HK-2 (cell line): ENCODE data around the gene SORBS1.
"Not testable (repeated sequence)": the region's sequence is repeated elsewhere in the genome, so short reads cannot be mapped to it uniquely, and the experiment has no call there.

Experiments
- DNase-seq: peaks from one replicate; pipeline ENCODE4 v3.0.0-alpha.2; 2018; ENCODE audit not compliant: unreplicated experiment

Gene SORBS1

DNA sequence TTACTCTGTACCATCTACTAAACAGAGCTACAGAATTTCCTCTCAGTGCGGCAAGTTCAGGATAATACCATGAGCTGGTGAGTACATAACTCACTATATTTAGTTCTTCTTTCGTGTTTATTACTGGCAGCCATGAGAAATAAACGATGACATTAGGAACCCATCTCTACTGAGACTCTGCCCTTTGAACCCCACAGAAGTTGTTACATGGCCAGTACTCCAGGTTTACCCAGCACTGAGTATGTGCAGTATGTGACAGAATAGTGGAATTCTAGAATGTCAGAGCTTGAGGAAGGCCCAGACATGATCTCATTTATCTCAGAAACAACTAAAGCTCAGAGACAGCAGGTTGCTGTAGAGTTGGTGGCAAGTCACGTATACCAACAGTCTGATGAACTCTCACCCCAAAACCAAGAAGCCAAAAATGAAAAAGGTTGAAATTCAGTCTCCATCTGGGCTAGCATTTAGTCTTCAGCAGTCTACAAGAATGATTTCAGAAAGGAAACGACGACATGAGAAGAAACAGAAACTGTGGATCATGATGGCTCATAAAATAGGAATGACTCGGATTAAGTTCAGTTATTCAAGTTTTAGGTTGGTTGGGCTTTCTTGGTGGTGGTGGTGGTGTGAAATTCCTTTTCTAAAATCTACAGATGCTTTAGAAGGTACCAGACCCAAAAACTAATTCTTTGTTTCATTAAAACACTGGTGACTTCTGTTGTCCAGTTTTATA, 78.5 kb downstream of the SORBS1 start:
- DNase-seq = no peak

DNA sequence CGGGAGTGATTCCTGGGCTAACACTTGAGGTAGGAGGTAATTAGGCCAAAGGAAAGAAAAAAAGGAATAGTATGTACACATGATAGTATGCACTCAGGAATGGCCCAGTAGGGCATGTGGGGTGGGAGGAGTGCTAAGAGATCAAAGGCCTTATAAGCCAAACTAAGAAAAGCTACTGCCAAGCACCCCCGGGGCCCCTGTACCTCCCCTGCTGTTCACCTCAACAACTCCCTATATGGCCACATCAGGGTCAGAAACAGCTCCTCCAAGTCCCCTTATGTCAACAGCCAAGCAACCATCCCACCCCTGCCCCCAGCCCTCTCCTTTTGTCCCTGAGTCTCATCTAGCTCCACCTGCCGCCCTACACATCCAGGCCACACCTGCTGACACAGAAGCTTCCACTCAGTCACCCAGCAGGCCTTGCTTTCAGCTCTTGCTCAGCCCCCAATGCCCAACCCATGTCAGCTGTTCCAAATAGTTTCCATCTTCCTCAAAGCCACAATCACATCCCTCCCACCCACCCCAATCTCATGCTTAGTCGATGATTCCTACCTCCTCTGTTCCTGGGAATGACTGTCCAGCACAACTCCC, 80.2 kb downstream of the SORBS1 start:
- DNase-seq = no peak

DNA sequence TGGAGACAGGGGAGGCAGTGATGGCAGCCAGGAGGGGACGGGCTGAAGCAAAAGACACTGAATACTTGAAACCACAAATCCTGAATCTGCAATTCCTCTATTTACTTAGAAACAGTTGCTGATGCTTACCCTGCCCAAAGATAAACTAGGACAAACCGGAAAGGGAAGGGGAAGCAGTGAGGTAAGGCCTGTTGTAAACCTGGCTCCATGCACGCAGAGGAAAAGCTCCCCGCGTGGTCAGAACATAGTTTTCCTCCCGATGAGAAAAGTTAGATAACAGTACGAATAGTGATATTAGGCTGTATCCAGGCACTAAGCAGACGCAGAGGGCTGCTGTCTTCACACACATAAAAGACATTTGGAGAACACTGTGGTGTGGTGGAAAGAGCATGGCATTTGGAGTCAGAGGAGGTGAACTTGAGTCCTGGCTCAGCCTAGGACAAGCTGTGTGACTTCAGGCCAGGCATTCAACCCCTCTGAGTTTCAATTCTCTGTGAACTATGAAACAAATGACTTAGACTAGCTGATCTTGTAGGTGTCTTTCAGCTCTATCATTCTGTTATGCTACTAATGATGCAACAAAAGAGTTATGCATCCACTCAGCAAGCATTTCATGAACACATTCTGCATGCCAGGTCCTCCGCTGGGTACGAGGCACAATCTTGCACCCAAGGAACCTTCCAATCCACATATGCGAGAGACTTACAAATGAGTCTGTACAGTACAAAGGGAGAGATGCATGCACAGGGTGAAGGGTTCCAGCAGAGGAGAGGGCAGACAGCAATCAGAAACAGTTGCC, 80.9 kb downstream of the SORBS1 start:
- no peak for DNase-seq

DNA sequence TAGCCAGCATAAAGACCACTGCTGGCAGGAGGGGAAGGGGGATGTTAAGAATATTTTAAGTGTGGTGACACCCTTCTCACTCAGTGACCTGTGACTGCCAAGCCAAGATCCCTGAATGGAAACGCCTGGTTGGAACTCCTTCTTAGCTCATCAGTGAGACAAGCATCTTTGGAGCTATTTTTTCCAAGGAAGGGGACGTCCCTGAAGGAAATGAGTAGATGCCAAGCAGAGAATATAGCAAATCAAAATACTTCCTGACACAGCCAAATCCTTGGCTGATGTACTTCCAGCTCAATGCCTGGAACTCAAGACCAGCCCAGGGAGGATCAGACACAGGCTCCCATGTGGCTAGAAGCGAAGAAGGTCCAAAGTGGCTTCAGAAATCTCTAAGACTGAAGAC, 82.2 kb downstream of the SORBS1 start:
- DNase-seq = no peak

DNA sequence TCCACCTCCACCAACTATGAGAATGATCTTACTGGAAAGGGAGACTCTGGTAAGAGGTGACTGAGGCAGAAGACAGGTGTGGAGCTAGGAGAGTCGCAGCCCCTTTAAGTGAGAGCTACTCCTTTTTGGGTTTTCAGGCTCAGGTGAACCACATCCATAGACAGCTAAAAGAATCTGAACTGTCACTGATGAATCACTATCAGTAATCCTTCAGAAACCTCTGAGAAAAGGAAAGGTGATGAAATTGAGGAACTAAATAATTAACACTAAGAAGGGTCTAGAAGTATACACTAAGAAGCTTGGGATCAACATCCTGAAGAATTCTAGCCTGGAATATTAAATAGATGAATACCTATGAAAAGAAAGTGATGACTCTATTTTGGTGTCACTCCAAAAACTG, 83.0 kb downstream of the SORBS1 start:
- no peak for DNase-seq

DNA sequence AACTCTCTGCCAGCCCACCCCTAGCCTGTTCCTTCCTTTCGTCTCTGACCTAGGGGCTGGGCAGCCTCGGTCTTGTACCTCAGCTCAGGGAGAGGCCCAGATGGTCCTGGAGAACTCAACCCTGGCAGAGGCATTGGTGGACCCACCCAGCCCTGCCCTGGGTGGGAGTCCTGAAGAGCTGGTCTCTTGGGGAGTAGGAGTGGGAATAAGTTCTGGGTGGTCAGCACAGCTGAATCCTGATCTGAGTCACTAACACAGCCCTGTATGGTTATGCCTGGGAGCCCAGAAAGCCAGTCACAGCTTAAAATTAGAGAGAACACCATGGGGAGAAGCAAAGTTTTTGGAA, 84.0 kb downstream of the SORBS1 start:
- DNase-seq = no peak

DNA sequence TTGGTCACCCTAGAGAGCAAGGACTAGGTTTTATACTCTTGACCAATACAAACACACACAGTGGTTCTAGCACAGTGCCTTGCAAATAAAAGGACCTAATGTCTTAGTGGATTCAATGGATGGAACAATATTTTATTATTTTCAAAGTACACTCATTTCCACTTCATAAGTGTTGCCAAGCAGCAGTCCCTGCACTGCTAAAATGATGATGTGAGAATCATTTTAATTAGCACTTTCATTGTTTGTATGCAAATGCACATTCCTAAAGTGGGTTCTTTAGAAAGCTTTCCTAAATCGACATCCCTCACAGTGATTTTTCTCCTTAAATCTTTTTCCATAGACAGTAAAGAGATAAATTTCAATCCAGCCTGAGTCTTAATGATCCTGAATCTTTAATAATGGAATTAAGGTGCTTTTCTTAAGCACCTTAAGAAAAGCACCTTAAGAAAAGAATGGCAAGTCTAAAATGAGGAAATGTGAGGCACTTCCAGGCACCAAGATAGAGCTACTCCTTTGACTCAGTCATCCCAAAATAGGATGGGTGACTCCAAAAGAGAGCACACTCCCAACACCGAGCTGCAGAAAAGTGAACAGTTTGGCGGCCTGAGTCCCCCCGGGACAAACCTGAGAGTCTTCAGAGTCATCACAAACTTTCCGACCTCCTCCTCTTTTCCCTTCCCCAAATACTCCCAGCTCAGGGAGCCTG, 84.5 kb downstream of the SORBS1 start:
- no peak for DNase-seq

DNA sequence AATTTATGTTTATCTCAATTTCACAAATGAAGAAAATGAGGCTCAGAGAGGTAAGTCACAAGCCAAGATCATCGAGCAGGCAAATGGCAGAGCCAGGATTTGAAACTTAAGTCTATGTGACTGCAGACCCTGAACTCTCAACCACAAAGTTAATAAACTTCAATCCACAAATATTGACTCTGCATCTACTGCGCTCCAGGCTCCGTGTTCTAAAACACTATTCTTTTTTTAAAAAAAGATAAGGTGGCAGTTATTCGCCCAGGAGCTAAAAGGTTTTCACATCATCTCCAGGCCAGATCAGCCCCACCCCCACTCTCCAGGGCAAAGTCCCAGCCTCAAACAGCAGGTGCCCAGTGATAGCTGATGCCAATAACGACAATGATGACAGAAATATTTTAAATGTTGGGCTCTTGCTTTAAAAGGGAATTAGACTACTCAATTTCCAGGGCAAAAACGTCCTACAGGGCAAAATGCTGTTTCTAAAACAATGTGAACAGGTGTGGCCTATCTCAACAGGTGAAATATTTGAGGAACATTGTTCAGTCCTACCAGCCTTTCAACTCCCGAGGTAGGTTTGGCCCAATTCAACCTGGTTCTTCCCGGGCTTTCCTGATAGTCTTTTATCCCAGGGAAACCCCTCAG, 85.2 kb downstream of the SORBS1 start:
- no peak for DNase-seq

DNA sequence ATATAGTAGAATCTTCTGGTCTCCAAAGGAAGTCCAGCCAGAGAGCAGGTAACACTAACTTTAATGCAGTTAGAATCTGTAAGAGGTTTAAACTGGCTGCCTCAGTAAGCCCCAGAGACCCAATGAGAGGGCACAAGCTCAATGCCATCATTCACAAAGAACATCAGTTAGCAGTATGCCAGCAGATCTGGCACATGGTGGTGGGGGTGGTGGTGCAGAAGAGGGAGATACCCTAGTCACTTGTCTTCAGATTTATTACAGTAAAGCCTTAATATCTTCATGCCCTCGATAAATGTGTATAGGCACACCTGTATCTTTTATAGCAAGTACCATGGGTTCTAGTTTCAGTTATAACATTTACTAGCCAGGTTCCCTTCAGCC, 86.2 kb downstream of the SORBS1 start:
- no peak for DNase-seq

DNA sequence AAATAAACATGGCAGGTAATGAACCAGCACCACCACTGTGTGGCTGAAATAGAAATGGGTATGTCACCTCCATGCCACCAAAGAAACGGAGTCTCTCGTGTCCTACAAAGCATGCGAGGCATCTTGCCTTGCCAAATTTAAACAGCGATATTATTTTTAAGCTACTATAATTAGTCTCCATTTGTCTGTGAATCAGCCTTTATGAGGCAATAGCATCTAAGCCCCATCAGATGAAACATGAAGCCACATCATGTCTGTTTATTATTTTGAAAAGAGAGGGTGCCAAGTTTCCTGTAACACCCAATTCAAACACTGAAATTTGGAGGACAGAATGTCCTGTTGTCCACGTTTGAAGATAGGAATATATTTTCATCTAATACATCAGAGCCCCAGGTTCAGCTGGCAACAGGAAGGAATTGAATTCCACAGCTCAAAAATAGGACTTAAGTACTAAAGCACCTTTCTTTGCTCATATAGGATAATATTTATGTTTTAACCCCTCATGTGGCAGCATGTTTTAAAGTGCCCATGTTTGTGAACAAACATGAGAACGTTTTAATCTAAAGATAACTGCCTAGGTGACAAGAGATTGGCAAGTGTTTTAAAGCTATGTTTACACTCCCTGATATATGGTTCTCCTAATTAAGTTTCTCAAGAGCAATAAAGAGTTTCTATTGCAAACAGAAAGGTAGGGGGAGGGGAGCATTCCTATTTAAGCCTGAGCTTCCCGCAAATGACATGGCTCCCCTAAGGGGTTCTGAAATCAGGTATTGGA, 86.8 kb downstream of the SORBS1 start:
- DNase-seq = no peak

DNA sequence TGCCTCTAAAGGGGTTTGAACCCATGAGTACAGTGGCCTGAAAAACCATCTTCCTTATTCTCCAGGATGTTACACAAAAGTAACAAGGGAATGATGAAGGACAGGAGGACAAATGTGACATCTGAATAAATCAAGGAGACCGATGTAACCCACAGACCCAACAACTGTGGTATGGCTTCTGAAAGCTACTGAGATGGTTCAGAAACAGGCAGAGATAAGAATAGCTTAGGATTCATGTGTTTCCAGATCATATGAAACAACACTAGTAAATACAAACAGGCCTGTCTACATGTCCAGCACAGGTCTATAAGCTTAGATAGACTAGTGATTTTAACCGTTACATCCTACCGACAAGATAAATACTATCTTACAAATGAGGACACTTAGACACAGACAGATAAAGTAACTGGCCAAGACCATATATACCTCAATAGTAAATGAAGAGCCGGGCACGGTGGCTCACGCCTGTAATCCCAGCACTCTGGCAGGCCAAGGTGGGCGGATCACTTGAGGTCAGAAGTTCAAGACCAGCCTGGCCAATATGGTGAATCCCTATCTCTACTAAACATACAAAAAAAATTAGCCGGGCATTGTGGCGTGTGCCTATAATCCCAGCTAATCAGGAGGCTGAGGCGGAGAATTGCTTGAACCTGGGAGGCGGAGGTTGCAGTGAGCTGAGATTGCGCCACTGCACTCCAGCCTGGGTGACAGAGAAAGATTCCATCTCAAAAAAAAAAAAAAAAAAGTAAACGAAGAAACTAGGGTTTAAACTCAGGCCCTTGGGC, 88.7 kb downstream of the SORBS1 start:
- no peak for DNase-seq

DNA sequence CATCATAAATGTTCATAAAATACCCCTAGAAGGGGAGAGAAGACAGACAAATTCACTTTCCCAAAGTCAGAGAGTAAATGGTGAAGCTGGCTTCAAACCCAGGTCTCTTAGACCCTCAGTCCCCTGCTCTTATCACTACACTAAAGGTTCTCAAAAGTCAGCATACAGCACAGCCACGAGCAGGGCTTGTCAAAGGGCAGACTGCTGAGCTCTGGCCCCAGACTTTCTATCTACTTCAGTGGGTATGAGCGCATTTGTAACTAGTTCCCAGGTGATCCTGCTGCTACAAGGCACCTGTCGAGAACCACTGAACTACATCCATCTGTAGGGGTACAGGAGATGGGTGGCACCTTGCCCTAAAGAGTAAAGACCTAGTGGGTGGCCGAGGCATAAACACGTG, 91.5 kb downstream of the SORBS1 start:
- DNase-seq = no peak

DNA sequence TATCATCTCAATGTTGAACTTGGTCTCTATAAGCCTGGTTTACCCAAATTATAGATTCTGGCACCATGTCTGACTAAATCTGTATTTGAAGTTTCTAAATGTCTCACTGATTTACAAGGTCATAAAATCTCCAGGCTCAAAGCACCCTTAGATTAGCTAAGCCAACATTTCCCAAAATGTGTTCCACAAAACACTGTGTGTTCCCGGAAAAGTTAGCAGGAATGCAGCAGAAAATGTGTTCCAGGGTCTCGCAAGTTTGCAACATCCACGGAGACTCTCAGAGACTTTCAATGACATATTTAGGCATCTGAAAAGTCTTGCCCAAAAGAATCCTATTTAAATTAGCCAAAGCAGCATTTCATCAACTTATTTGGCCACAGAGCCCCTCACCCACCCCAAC, 91.9 kb downstream of the SORBS1 start:
- DNase-seq = no peak

DNA sequence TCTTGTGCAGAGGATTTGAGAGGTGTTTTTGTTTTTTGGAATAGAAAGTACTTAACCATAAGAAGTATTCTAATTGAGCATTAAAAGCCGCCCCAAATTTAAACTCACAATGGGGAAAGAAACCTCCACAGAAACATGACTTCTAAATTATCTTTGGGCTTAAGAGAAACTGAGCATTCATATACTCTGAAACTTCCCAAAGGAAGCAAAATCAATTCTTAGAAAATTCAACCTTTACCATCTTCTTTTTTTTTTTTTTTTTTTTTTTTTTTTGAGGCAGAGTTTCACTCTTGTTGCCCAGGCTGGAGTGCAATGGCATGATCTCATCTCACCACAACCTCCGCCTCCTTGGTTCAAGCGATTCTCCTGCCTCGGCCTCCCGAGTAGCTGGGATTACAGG, 93.5 kb downstream of the SORBS1 start:
- not testable (repeated sequence) for DNase-seq

DNA sequence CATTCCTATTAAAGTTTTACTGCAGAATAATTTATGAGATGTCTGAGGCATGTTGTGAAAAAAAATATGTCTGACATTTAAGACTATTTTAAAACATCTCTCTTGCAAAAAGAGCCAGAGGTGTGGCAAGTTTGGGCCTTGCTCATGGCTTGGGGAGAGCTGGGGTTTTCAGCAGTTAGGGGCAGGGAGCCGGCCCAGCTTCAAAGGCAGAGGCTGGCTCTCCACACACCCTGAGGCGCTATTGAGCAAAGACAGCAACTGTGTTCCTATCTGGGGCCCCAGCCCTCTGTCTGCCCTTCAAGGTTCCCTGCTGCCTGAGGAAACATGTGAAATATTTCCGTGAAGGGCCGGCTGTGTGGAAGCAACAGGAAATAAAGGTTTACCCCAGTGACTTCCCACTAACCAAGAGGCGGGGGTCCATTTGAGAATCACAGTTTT, 94.0 kb downstream of the SORBS1 start:
- no peak for DNase-seq

DNA sequence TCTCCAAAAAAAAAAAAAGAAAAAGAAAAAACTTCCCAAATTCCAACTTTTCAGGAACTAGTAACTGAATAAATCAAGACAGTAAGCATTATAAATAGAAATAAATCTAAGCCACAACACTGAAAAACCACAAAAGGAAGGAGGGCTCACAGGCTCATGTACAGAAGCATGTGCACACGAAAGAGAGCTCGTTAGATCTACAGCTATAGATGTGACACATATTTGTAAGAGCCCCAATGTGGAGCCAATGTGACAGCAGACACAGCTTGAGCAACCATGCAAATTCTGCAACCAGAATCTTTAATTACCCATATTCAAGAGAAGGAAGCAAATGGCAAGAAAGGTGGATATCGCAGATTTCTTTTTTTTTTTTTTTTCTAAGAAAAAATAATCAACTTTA, 94.7 kb downstream of the SORBS1 start:
- no peak for DNase-seq

DNA sequence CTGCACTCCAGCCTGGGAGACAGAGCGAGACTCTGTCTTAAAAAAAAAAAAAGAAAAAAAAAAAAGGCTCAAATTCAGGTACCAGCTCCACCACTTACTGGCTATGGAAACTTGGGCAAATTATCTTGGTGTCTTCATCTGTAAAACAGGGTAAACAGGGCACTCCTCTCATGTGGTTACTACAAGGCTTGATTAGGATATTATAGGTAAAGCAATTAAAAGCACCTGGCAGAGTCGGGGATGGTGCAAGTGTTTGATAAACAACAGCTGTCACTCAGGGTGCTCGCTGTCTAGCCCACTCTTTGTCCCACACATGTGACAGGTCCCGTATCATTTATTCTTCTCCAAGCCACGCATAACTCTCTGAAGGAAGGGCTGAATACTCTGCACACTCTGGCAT, 96.9 kb downstream of the SORBS1 start:
- no peak for DNase-seq

DNA sequence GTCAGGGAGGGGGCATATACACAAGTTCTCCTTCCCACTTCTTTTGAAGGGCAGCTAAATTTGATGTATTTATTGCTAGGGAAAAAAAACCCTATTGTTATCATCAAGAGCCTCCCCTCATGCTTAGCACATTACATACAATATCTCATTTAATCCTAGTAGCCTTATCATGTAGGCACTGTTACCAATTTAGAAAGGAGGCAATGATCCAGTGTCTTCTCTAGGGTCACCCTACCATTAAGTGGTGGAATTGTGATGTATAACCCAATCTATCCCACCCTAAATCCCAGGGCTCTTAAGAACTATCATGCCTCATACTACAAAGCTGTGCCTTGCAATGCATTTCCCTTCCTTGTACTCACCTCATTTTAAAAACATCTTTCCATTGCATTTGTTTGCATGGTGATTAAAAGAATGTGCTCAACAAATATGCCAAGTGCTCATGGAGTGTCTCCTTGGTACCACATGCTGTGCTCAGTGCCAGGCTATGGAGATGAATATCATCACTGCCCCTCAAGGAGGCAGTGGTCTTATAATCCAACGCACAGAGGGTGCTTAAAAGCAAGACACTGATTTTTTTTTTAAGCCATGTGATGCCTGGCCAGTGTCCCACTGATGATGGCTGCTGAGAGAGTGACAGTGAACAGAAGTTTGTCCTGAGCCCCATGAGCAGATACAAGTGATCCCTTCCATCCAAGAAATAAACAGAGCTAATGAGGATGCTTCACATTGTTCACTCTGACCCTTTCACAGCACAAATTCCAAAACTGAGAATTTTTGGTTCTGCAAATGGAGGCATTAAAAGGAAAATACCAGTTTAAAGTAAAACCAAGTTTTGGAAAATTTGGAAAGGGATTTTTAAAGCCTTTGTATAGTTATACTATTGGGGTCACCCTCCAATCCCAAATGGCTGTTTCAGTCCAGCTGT, 98.2 kb downstream of the SORBS1 start:
- no peak for DNase-seq

DNA sequence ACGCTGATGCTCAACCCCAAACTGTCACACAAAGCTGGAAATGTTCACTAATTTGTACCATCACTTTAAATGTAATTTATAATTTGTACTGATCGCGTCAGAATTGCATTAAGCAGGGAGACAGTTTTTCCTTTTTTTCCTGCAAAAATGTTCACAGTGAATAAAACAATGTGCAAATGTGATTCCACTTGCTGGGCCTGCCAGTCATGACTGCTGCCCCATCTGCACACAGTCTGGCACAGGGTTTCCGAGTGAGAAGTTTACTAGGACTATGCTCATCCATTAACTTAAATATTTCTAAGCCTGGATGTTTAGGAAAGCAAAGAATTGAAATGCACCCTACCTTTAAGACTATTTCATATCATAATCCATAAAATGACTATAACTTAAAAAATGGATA, 99.6 kb downstream of the SORBS1 start:
- DNase-seq = no peak
